Esophagus squamous epithelium (tissue), 5 donors: Measurements from ENCODE around the gene ESR2. TPM values are rescaled to one million over a fixed set of nuclear protein-coding genes. Genes with fewer than 3 reads are reported as not detected.
A peak's percentile ranks its signal among the peaks of the same experiment; 100 is the strongest.
"Not testable (repeated sequence)": the region's sequence is repeated elsewhere in the genome, so short reads cannot be mapped to it uniquely, and the experiment has no call there.

Source experiments
- DNase-seq: peaks from one replicate; lab custom pipeline; 2025; lab: John Stamatoyannopoulos, UW
- H3K27ac ChIP-seq, 4 donors: fragments of 200-600 bp; sonication (generic); one replicate each; pipeline ENCODE4 v1.5.1; 2016 to 2019; ENCODE audit warnings: mild to moderate bottlenecking in 1 of 4
- H3K27me3 ChIP-seq, 4 donors: fragments of 200-600 bp; sonication (generic); 1 replicate in 3 of 4; 2 replicates in 1 of 4; pipeline versions ENCODE4 v1.5.1 to v1.6.0; 2017 to 2021; ENCODE audit warnings: antibody characterized with exemption in 1 of 4
- H3K36me3 ChIP-seq, 3 donors: fragments of 200-600 bp; sonication (generic); one replicate each; pipeline ENCODE4 v1.5.1; 2016 to 2019
- H3K4me1 ChIP-seq, 3 donors: fragments of 200-600 bp; sonication (generic); one replicate each; pipeline ENCODE4 v1.5.1; 2017 to 2019
- H3K4me3 ChIP-seq, 4 donors: fragments of 200-600 bp; sonication (generic); 1 replicate in 3 of 4; 2 replicates in 1 of 4; pipeline ENCODE4 v1.5.1; 2016 to 2019; ENCODE audit warnings: mild to moderate bottlenecking in 2 of 4, moderate library complexity in 1 of 4
- H3K9me3 ChIP-seq, 3 donors: fragments of 200-600 bp; sonication (generic); one replicate each; pipeline ENCODE4 v1.5.1; 2016 to 2019
- CTCF ChIP-seq, 6 experiments: fragments of 450-650 bp in 4 of 6; fragments of 200-600 bp in 2 of 6; sonication (generic) in 2 of 6; IDR thresholded peaks; one replicate each; pipeline ENCODE4 v1.5.1; 2016 to 2019; ENCODE audit warnings: antibody characterized with exemption in 6 of 6, mild to moderate bottlenecking in 4 of 6, moderate library complexity in 4 of 6
- POLR2A ChIP-seq, 4 donors: fragments of 450-650 bp; IDR thresholded peaks; one replicate each; pipeline ENCODE4 v1.6.1; 2017; ENCODE audit warnings: antibody characterized with exemption in 4 of 4, mild to moderate bottlenecking in 4 of 4, moderate library complexity in 3 of 4
- WGBS, 2 donors: methylation state at CpG; one replicate each; pipeline ENCODE4 v1.1.5; 2018; 5-methylcytosine and 5-hydroxymethylcytosine counted together
- intact Hi-C: fragments of 100-400 bp; cut with DNase I; formaldehyde crosslinking; loops from one replicate; pipeline ENCODE4 v1.15.0; 2022
- total RNA-seq, 4 donors: library from RNA; depleted of rRNA; stranded (reverse); fragments of >200 nt; gene quantifications; one replicate each; pipeline ENCODE4 v1.1.0, GENCODE V29; 2016
- donor health status: DM: yes; HTN: yes; CAD: no.

The ESR2 gene
- total RNA-seq, 4 donors from 2014 or later = 0.29 to 2.7 (median 0.31) TPM; not detected in 1

DNA sequence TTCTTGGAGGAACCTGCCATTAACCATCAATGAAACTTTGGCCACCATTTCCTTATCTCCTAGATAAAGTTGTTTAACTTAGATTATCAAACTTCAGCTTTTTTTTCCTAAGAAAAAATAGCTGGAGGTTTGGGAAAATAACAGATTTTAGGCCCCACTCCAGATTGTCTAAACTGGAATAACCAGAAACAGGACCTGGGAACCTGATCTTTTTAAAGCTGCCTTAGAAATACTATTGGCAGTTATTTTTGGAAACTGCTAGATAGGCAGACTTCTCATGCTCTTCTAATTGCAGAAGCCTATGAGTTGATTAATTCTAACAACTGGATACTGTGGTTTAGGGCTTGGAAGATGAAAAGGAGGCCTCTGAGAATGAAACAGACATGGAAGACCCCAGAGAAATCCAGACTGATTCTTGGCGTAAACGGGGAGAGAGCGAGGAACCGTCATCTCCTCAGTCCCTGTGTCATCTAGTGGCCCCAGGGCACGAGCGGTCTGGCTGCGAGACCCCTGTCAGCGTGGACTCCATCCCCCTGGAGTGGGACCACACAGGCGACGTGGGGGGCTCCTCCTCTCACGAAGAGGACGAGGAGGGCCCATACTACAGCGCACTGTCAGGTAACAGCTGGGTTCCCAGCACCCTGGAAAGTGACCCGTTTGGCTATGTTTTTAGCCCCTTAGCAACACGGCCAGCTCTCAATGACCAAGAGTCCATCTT lies 80.2 kb downstream of the ESR2 start:
- Histone ChIP-seq H3K36me3 (peaks cover 5 to 100% (median 60%) of the 10 kb centered on the region in 3 donors), H3K27ac (peak overlapping the region in 1 of 4 donors; percentile 62)

DNA sequence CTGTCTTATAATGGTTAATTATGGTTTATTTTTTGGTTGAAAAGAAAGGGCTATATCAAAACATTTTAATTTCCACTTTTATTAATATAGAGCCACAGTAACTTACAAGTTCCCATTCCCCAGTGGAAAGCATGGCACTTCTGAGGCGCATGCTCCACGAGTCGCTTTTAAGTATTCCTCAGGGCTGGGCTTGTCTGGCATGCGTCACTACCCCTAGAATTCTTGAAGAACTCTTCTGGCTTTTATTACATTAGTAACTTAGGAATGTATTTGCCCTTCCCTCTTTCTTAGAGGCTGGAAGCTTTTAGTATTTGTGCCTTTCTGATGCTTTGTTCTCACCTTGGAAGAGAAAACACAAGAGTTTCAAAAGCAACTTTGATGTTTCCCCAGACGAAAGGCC lies 81.1 kb downstream of the ESR2 start:
- 66 to 86% methylated on average over 5 of the region's 5 CpGs for WGBS, 2 donors
- no peak for TF ChIP-seq CTCF (IDR thresholded peaks at IDR 0.05)
- no peak for TF ChIP-seq POLR2A (IDR thresholded peaks at IDR 0.05)
- DNase-seq = no peak
- H3K4me3 ChIP-seq = no peak overlapping the region
- H3K36me3 ChIP-seq = peaks cover 5 to 100% (median 57%) of the 10 kb centered on the region in 3 donors
- H3K9me3 ChIP-seq = no peaks in the 10 kb centered on the region
- H3K27me3 ChIP-seq = no peaks in the 10 kb centered on the region
- H3K4me1 ChIP-seq = peaks cover 0 to 27% (median 0%) of the 10 kb centered on the region in 3 donors
- intact Hi-C loops = no loop called here
- H3K27ac ChIP-seq = peak overlapping the region in 2 of 4 donors; percentile 43 to 62

More for the DNA sequence above, 80.2 kb downstream of the ESR2 start:
- Histone ChIP-seq H3K4me3 (no peak overlapping the region), H3K9me3 (no peaks in the 10 kb centered on the region), H3K4me1 (peaks cover 0 to 27% (median 0%) of the 10 kb centered on the region in 3 donors), H3K27me3 (no peaks in the 10 kb centered on the region)
- TF ChIP-seq CTCF (IDR thresholded peaks at IDR 0.05) (no peak), POLR2A (IDR thresholded peaks at IDR 0.05) (no peak)
- DNase-seq = no peak
- intact Hi-C loops = no loop called here
- WGBS, 2 donors = 83 to 94% methylated on average over 13 to 15 of the region's 15 CpGs

GRCh38 chr14:64212666-64213065 lies 81.5 kb downstream of the ESR2 start:
- H3K27me3 ChIP-seq = no peaks in the 10 kb centered on the region
- TF ChIP-seq CTCF (IDR thresholded peaks at IDR 0.05) (no peak), POLR2A (IDR thresholded peaks at IDR 0.05) (no peak)
- H3K9me3 ChIP-seq = no peaks in the 10 kb centered on the region
- DNase-seq = no peak
- intact Hi-C loops = no loop called here
- H3K27ac ChIP-seq = peak overlapping the region in 1 of 4 donors; percentile 62
- 94 to 95% methylated on average over 7 to 8 of the region's 8 CpGs for WGBS, 2 donors
- H3K4me1 ChIP-seq = peaks cover 0 to 27% (median 0%) of the 10 kb centered on the region in 3 donors
- H3K4me3 ChIP-seq = no peak overlapping the region
- peaks cover 5 to 100% (median 53%) of the 10 kb centered on the region in 3 donors for H3K36me3 ChIP-seq

DNA sequence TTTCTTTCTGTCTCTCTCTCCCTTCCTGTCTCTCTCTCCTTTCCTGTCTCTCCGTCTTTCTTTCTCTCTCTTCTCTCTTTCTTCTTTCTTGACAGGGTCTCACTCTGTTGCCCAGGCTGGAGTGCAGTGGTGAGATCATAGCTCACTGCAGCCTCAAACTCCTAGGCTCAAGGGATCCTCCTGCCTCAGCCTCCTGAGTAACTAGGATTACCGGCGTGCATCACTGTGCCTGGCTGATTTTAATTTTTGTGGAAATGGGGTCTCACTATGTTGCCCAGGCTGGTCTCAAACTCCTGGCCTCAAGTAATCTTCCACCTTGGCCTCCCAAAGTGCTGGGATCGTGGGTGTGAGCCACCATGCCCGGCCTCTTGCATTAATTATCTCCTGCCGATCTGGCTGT lies 83.3 kb downstream of the ESR2 start:
- H3K9me3 ChIP-seq, H3K4me3 ChIP-seq, DNase-seq, intact Hi-C loops, H3K27me3 ChIP-seq, H3K27ac ChIP-seq: not testable (repeated sequence)
- H3K4me1 ChIP-seq = peaks cover 0 to 27% (median 0%) of the 10 kb centered on the region in 3 donors
- peaks cover 0 to 95% (median 52%) of the 10 kb centered on the region in 3 donors for H3K36me3 ChIP-seq
- 85% methylated on average over 4 to 6 of the region's 6 CpGs for WGBS, 2 donors

GRCh38 chr14:64210216-64210615 lies 84.0 kb downstream of the ESR2 start:
- H3K27ac ChIP-seq = peak overlapping the region in 1 of 4 donors; percentile 17
- H3K27me3 ChIP-seq = no peaks in the 10 kb centered on the region
- H3K9me3 ChIP-seq = no peaks in the 10 kb centered on the region
- 74 to 89% methylated on average over 3 to 8 of the region's 12 CpGs for WGBS, 2 donors
- intact Hi-C loops = no loop called here
- H3K36me3 ChIP-seq = peaks cover 0 to 95% (median 45%) of the 10 kb centered on the region in 3 donors
- TF ChIP-seq CTCF (IDR thresholded peaks at IDR 0.05) (no peak), POLR2A (IDR thresholded peaks at IDR 0.05) (no peak)
- peaks cover 0 to 27% (median 0%) of the 10 kb centered on the region in 3 donors for H3K4me1 ChIP-seq
- no peak for DNase-seq
- no peak overlapping the region for H3K4me3 ChIP-seq
